ENCODE measurements around the gene TBRG4. TPM values are rescaled to one million over a fixed set of nuclear protein-coding genes. Genes with fewer than 3 reads are reported as not detected.

Gene TBRG4
- total RNA-seq, 1 experiment from 2014 or later = 127 TPM

DNA sequence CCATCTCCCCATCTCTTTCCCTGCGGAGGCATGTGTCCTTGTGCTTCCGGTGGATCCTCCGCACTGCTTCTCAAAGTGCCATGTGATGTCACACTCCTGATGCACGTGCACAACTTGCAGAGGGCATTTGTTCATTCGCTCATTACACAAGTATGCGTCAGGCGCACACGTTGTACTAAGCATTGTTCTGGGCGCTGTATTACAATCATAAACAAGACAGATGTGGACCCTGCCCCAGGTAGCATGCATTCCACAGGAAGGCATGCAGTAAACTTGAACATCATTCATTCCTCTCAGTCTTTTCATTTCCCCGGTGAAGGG lies 37.1 kb upstream of the TBRG4 start:
- H3K36me3 Mint-ChIP-seq (ENCODE audit: insufficient read depth in 1 of 3, low read depth in 3 of 3) = no peaks in the 10 kb centered on the region

More for the DNA sequence above, 37.1 kb upstream of the TBRG4 start:
- Histone ChIP-seq H3K56ac (ENCODE audit: insufficient read length, low read depth, low read length) (no peak overlapping the region), H3K4me2 (ENCODE audit: insufficient read depth, insufficient read length, low read length) (no peak overlapping the region), H3K23me2 (ENCODE audit: insufficient read length, low read depth, low read length, poor library complexity, severe bottlenecking) (no peaks in the 10 kb centered on the region), H3K79me2 (ENCODE audit: insufficient read depth, low read length) (no peaks in the 10 kb centered on the region), H4K8ac (replicated peaks; ENCODE audit: insufficient read length, low read depth, low read length) (no peak overlapping the region), H3K23ac (ENCODE audit: insufficient read length, low read depth, low read length) (no peak overlapping the region), H4K91ac (ENCODE audit: insufficient read length, low read depth, low read length) (no peak overlapping the region), H4K20me1 (ENCODE audit: control insufficient read depth, insufficient read depth, insufficient read length) (no peaks in the 10 kb centered on the region), H2AFZ (ENCODE audit: low read length) (no peak overlapping the region), H3K4ac (ENCODE audit: low read depth, low read length) (no peak overlapping the region), H3K9me3 (ENCODE audit: control insufficient read depth, low read depth, low read length) (no peaks in the 10 kb centered on the region), H3K9ac (ENCODE audit: extremely low read depth, insufficient read length, low read length) (no peak overlapping the region), H2BK20ac (ENCODE audit: low read depth, low read length, poor library complexity, severe bottlenecking) (no peak overlapping the region), H4K5ac (ENCODE audit: insufficient read length, low read depth, low read length) (no peak overlapping the region), H2AK5ac (ENCODE audit: insufficient read length, low read length) (no peak overlapping the region), H3K4me1 (ENCODE audit: insufficient read depth, low read length) (peaks cover 2% of the 10 kb centered on the region; the same call in 1 of the 2 replicates), H2BK120ac (ENCODE audit: low read depth, low read length, poor library complexity, severe bottlenecking) (no peak overlapping the region), H2BK15ac (ENCODE audit: low read depth, low read length) (no peak overlapping the region), H3K79me1 (ENCODE audit: insufficient read depth, low read depth, low read length, poor library complexity, severe bottlenecking) (no peaks in the 10 kb centered on the region), H2BK5ac (ENCODE audit: insufficient read length, low read length) (no peak overlapping the region), H2BK12ac (ENCODE audit: insufficient read length, low read depth, low read length) (no peak overlapping the region), H3K27me3 (ENCODE audit: insufficient read depth, low read length) (no peaks in the 10 kb centered on the region), H3T11ph (ENCODE audit: low read length) (no peak overlapping the region), H3K14ac (ENCODE audit: insufficient read depth, low read length) (no peak overlapping the region), H3K27ac (ENCODE audit: insufficient read length, low read depth, low read length) (no peak overlapping the region), H3K18ac (ENCODE audit: insufficient read length, low read depth, low read length) (no peak overlapping the region)
- Mint-ChIP-seq H3K9me3 (no peaks in the 10 kb centered on the region), H3K4me1 (peaks cover 0 to 5% of the 10 kb centered on the region in 2 experiments; a peak in 2 of 4 replicates), H3K4me3 (no peak overlapping the region), H3K27me3 (ENCODE audit: low read depth) (peaks cover 12% of the 10 kb centered on the region), H3K27ac (no peak overlapping the region)
- DNase-seq = no peak
- no CpG with 5 or more reads among the region's 10 CpGs for WGBS (ENCODE audit: extremely low coverage, insufficient read length, low lambda C conversion rate)
- TF ChIP-seq, protein P1, sequence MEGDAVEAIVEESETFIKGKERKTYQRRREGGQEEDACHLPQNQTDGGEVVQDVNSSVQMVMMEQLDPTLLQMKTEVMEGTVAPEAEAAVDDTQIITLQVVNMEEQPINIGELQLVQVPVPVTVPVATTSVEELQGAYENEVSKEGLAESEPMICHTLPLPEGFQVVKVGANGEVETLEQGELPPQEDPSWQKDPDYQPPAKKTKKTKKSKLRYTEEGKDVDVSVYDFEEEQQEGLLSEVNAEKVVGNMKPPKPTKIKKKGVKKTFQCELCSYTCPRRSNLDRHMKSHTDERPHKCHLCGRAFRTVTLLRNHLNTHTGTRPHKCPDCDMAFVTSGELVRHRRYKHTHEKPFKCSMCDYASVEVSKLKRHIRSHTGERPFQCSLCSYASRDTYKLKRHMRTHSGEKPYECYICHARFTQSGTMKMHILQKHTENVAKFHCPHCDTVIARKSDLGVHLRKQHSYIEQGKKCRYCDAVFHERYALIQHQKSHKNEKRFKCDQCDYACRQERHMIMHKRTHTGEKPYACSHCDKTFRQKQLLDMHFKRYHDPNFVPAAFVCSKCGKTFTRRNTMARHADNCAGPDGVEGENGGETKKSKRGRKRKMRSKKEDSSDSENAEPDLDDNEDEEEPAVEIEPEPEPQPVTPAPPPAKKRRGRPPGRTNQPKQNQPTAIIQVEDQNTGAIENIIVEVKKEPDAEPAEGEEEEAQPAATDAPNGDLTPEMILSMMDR (conservative IDR thresholded peaks at IDR 0.05) = no peak

Data from H9 (cell line).